Spleen (tissue), 11 donors: ENCODE data around the gene CDS2. TPM values are rescaled to one million over a fixed set of nuclear protein-coding genes. Genes with fewer than 3 reads are reported as not detected.
A peak's percentile ranks its signal among the peaks of the same experiment; 100 is the strongest.

ENCODE experiments used
- DNase-seq: peaks from one replicate; pipeline ENCODE4 v3.0.0-alpha.2; 2020
- H3K27ac ChIP-seq, 8 donors: fragments of 200-600 bp; sonication (generic) in 7 of 8; 1 replicate in 4 of 8; 2 replicates in 4 of 8; pipeline versions ENCODE4 v1.5.0 to v1.8.0; 2016 to 2021; ENCODE audit warnings: inconsistent platforms in 4 of 8, mild to moderate bottlenecking in 4 of 8, moderate library complexity in 1 of 8
- H3K27me3 ChIP-seq, 7 donors: fragments of 200-600 bp; sonication (generic) in 6 of 7; replicated peaks in 1 of 7; 1 replicate in 4 of 7; 2 replicates in 3 of 7; pipeline versions ENCODE4 v1.5.0 to v1.8.0; 2016 to 2021; ENCODE audit warnings: inconsistent platforms in 3 of 7, mild to moderate bottlenecking in 1 of 7
- H3K36me3 ChIP-seq, 6 donors: fragments of 200-600 bp; sonication (generic) in 5 of 6; 1 replicate in 4 of 6; 2 replicates in 2 of 6; pipeline versions ENCODE4 v1.5.0 to v1.8.0; 2016 to 2021; ENCODE audit warnings: inconsistent platforms in 2 of 6
- H3K4me1 ChIP-seq, 6 donors: fragments of 200-600 bp; sonication (generic) in 5 of 6; 1 replicate in 3 of 6; 2 replicates in 3 of 6; pipeline versions ENCODE4 v1.5.0 to v1.8.0; 2016 to 2021; ENCODE audit warnings: inconsistent platforms in 3 of 6
- H3K4me3 ChIP-seq, 8 donors: fragments of 200-600 bp; sonication (generic) in 7 of 8; 1 replicate in 4 of 8; 2 replicates in 4 of 8; pipeline versions ENCODE4 v1.5.0 to v1.8.0; 2016 to 2021; ENCODE audit warnings: inconsistent platforms in 4 of 8, mild to moderate bottlenecking in 4 of 8, moderate library complexity in 2 of 8
- H3K9me3 ChIP-seq, 8 donors: fragments of 200-600 bp; sonication (generic) in 7 of 8; 1 replicate in 4 of 8; 2 replicates in 4 of 8; pipeline versions ENCODE4 v1.5.0 to v1.8.0; 2016 to 2021; ENCODE audit warnings: inconsistent platforms in 4 of 8
- CTCF ChIP-seq, 11 experiments: fragments of 200-600 bp in 7 of 11; fragments of 450-650 bp in 4 of 11; sonication (generic) in 4 of 11; IDR thresholded peaks in 8 of 11; conservative IDR thresholded peaks in 3 of 11; 1 replicate in 7 of 11; 2 replicates in 4 of 11; pipeline versions ENCODE4 v1.4.0 to v1.8.0; 2016 to 2021; ENCODE audit warnings: antibody characterized with exemption in 11 of 11, inconsistent platforms in 4 of 11, mild to moderate bottlenecking in 1 of 11
- POLR2A ChIP-seq, 3 donors: fragments of 450-650 bp; IDR thresholded peaks; one replicate each; pipeline ENCODE4 v1.5.1; 2017; ENCODE audit warnings: antibody characterized with exemption in 3 of 3, mild to moderate bottlenecking in 1 of 3
- POLR2AphosphoS5 ChIP-seq, 3 donors: sonication (generic); formaldehyde crosslinking; IDR thresholded peaks; one replicate each; pipeline ENCODE4 v1.5.1; 2017; ENCODE audit warnings: antibody characterized with exemption in 3 of 3
- WGBS, 5 donors: extraction: QIAGEN DNeasy Blood & Tissue Kit in 3 of 5; methylation state at CpG; one replicate each; pipeline versions ENCODE4 v1.1.5 to v1.1.7; 2013 to 2018; 5-methylcytosine and 5-hydroxymethylcytosine counted together
- intact Hi-C: fragments of 100-400 bp; cut with DNase I; formaldehyde crosslinking; loops from one replicate; pipeline ENCODE4 v1.15.0; 2023; ENCODE audit warnings: low total_unique reads
- polyA plus RNA-seq, 3 donors: library from polyadenylated mRNA; stranded (reverse); fragments of 200-250 nt; gene quantifications; one replicate each; pipeline ENCODE4 v1.2.1, GENCODE V29; 2013
- total RNA-seq, 7 donors: library from RNA; depleted of rRNA in 3 of 7; stranded (reverse); fragments of >200 nt in 3 of 7; fragmentation: NEBNext Ultra II Directional in 4 of 7; extraction: Animal tissue kit (Norgen Biotek cat#: 25700) in 4 of 7; gene quantifications; one replicate each; pipeline versions ENCODE4 v1.1.0 to v1.2.1, GENCODE V29; 2016 to 2021
- donor health status: healthy with polysubstance abuse.
- donor health status: DM: no; HTN: no; CAD: no; lungs with moderate emphysema.
- donor health status: DM: no; HTN: no; CAD: no.
- donor health status: Bipolar disorder and iron deficiency.
- donor health status: healthy.
- donor health status: DM: no; HTN: no; CAD: no.
- donor health status: DM: yes; HTN: yes; CAD: no.

The CDS2 gene
- total and polyA plus RNA-seq, 10 donors: 6.9 to 61.8 (median 41.9) TPM

DNA sequence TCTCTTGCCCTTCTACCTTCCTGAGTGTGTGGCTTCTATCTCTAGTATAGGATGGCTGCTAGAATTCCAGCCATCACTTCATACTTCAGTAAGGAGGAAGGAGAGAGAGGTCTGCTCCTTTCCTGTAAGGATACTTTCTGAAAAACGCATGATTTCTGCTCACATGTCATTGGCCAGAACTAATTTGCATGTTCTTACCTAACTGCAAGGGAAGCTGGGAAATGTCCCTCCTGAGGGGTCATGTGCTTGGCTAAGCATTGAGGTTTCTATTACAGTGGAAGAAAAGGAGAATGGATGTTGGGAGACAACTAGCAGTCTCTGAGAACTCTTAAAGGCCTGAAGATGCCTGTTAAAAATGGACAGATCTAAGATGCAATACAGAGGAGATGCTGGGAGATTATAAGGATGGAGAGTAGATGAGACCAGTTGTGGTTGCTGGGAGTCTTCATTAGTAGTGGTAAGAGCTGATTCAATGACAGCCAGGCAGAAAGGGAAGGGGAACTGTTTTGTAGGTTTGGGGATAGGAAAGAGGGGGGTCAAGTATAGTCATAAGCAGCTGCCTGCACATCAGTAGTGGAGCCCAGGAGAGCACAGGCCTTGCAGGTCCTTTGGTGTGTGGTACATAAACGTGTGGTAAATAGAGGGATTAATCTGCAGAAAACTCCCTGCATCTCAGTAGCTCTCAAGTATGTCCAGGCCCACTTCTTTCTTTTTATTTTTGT lies 20.2 kb downstream of the CDS2 start:
- intact Hi-C loops: no loop called here
- no peak overlapping the region for H3K4me3 ChIP-seq
- WGBS, 5 donors: 32 to 57% (median 50%) methylated on average over 2 of the region's 2 CpGs
- no peaks in the 10 kb centered on the region for H3K9me3 ChIP-seq
- H3K4me1 ChIP-seq: peaks cover 17 to 99% (median 63%) of the 10 kb centered on the region in 6 donors
- TF ChIP-seq POLR2A (IDR thresholded peaks at IDR 0.05) (no peak), POLR2AphosphoS5 (IDR thresholded peaks at IDR 0.05) (no peak), CTCF (IDR thresholded peaks at IDR 0.05 in 8 of 11, conservative IDR thresholded peaks at IDR 0.05 in 3 of 11) (no peak)
- H3K27me3 ChIP-seq: no peaks in the 10 kb centered on the region
- H3K27ac ChIP-seq: peak overlapping the region in 7 of 8 donors; percentile 17 to 88 (median 45)
- H3K36me3 ChIP-seq: no peaks in the 10 kb centered on the region
- no peak for DNase-seq

DNA sequence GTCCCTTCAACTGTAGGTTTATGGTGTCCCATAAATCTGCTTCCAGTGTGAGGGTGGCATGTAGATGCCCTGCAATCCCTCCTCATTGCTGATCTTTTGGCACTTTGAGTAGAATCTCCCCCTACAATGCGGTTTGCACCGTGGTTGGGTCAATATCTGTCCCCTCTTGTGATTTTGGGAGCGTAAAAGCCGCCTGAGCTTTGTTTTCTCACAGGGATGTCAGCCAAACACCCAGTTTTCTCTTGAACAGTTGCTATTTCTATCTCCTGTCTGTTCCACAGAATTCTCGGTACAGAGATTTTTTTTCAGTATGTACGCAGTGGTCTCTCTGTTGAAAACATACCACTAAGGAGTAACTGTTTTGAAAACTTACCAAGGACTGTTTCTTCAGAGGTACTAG lies 21.8 kb downstream of the CDS2 start:
- H3K27ac ChIP-seq: peak overlapping the region in 1 of 8 donors; percentile 88
- TF ChIP-seq CTCF (IDR thresholded peaks at IDR 0.05 in 8 of 11, conservative IDR thresholded peaks at IDR 0.05 in 3 of 11) (no peak), POLR2AphosphoS5 (IDR thresholded peaks at IDR 0.05) (no peak), POLR2A (IDR thresholded peaks at IDR 0.05) (no peak)
- intact Hi-C loops: no loop called here
- 87 to 97% (median 91%) methylated on average over 6 of the region's 6 CpGs for WGBS, 5 donors
- peaks cover 15 to 99% (median 62%) of the 10 kb centered on the region in 6 donors for H3K4me1 ChIP-seq
- no peak overlapping the region for H3K4me3 ChIP-seq
- no peaks in the 10 kb centered on the region for H3K27me3 ChIP-seq
- no peak for DNase-seq
- H3K36me3 ChIP-seq: no peaks in the 10 kb centered on the region
- no peaks in the 10 kb centered on the region for H3K9me3 ChIP-seq

- H3K4me1 ChIP-seq: peaks cover 14 to 99% (median 58%) of the 10 kb centered on the region in 6 donors
- WGBS, 5 donors: 92 to 99% (median 94%) methylated on average over 3 of the region's 3 CpGs
- no peaks in the 10 kb centered on the region for H3K27me3 ChIP-seq
- intact Hi-C loops: no loop called here
- DNase-seq: no peak
- TF ChIP-seq POLR2A (IDR thresholded peaks at IDR 0.05): no peak
- no peak for TF ChIP-seq POLR2AphosphoS5 (IDR thresholded peaks at IDR 0.05)
- no peak for TF ChIP-seq CTCF (IDR thresholded peaks at IDR 0.05 in 8 of 11, conservative IDR thresholded peaks at IDR 0.05 in 3 of 11)
- H3K9me3 ChIP-seq: no peaks in the 10 kb centered on the region
- peaks cover 0 to 9% (median 0%) of the 10 kb centered on the region in 6 donors for H3K36me3 ChIP-seq
- H3K27ac ChIP-seq: no peak overlapping the region
- no peak overlapping the region for H3K4me3 ChIP-seq
Measured at GRCh38 chr20:5149892-5150225, 23.1 kb downstream of the CDS2 start.

DNA sequence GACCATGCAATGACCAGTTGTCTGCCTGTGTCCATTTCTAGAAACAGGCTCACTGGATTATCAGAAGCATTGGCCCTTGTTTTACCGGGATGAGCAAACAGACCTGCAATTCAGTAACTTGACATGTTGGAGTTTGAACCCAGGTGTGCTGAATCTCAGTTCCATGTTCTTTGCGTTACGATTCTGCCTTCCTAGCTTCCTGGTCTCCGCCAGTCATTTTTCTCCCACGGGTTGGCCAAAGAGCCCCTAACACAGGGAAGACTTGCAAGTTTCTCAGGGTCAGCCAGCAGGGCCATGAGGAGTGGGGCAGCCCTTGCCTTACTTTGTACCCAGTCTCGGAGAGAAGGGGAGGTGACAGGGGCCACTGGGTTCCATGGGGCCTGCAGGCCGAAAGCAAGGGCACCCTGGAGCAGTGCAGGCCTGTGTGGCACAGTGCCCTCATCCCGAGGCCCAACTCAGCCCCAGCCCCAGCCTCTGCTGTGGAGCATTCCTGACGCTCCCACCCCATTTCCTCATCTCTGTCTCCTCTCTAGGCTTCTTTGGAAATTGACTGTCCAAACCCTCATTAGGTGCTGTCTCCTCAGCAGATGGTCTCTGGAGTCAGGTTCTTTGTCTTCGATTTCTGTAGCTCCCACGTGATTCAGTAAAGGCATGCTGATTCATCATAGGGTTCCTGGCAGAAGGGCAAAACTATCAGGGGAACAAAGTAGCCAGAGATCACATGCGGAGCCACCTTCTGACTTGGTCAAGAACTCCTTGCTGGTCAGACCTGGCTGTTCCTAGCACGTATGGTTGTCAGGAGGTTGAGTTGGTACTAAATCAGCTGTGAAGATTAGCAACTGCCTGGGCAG lies 23.6 kb downstream of the CDS2 start:
- H3K4me1 ChIP-seq: peaks cover 12 to 99% (median 52%) of the 10 kb centered on the region in 6 donors
- 87 to 92% (median 87%) methylated on average over 13 of the region's 13 CpGs for WGBS, 5 donors
- no peak overlapping the region for H3K27ac ChIP-seq
- DNase-seq: no peak
- no peak for TF ChIP-seq CTCF (IDR thresholded peaks at IDR 0.05 in 8 of 11, conservative IDR thresholded peaks at IDR 0.05 in 3 of 11)
- no peak for TF ChIP-seq POLR2AphosphoS5 (IDR thresholded peaks at IDR 0.05)
- TF ChIP-seq POLR2A (IDR thresholded peaks at IDR 0.05): no peak
- peaks cover 0 to 9% (median 0%) of the 10 kb centered on the region in 6 donors for H3K36me3 ChIP-seq
- no peaks in the 10 kb centered on the region for H3K27me3 ChIP-seq
- H3K9me3 ChIP-seq: no peaks in the 10 kb centered on the region
- H3K4me3 ChIP-seq: no peak overlapping the region
- intact Hi-C loops: no loop called here
